Natural killer cell (primary cell): ENCODE results near the gene MDFIC2. TPM values are rescaled to one million over a fixed set of nuclear protein-coding genes. Genes with fewer than 3 reads are reported as not detected.
A peak's percentile ranks its signal among the peaks of the same experiment; 100 is the strongest.
"Not testable (repeated sequence)": the region's sequence is repeated elsewhere in the genome, so short reads cannot be mapped to it uniquely, and the experiment has no call there.

Experiments
- ATAC-seq, 3 donors: fragments of 150-1000 bp in 2 of 3; fragments of 200-7000 bp in 1 of 3; cut with Tn5 transposase; 1 replicate in 1 of 3; 2 replicates in 2 of 3; pipeline ENCODE4 v1.10.0; 2021; ENCODE audit warnings: mild to moderate bottlenecking in 2 of 3, moderate library complexity in 2 of 3
- DNase-seq, 2 donors: peaks; one replicate each; pipeline versions ENCODE4 v3.0.0 to v3.0.0-alpha.2; 2013 to 2021; ENCODE audit warnings: mixed read lengths in 1 of 2
- H3K27ac ChIP-seq: one replicate; pipeline ENCODE4 v1.5.1; 2013; ENCODE audit warnings: mild to moderate bottlenecking, low read length
- H3K27me3 ChIP-seq: one replicate; pipeline ENCODE4 v1.6.1; 2013; ENCODE audit warnings: low read length; ENCODE audit not compliant: control insufficient read depth, insufficient read depth
- H3K36me3 ChIP-seq: one replicate; pipeline ENCODE4 v1.6.1; 2013; ENCODE audit warnings: low read length; ENCODE audit not compliant: control insufficient read depth, insufficient read depth
- H3K4me1 ChIP-seq: one replicate; pipeline ENCODE4 v1.6.1; 2013; ENCODE audit warnings: low read length; ENCODE audit not compliant: control insufficient read depth, insufficient read depth
- H3K4me3 ChIP-seq: one replicate; pipeline ENCODE4 v1.5.1; 2013; ENCODE audit warnings: low read length
- H3K9me3 ChIP-seq: one replicate; pipeline ENCODE4 v1.6.1; 2013; ENCODE audit warnings: low read length; ENCODE audit not compliant: control insufficient read depth, insufficient read depth
- H3K27ac Mint-ChIP-seq, 2 donors: one replicate each; pipeline ENCODE4 v1.8.0; 2022; ENCODE audit warnings: mild to moderate bottlenecking in 2 of 2, mixed read lengths in 2 of 2, moderate library complexity in 1 of 2
- H3K27me3 Mint-ChIP-seq, 2 donors: one replicate each; pipeline ENCODE4 v1.8.0; 2022; ENCODE audit warnings: low read depth in 2 of 2, mixed read lengths in 2 of 2
- H3K36me3 Mint-ChIP-seq: one replicate; pipeline ENCODE4 v1.8.0; 2022; ENCODE audit warnings: mixed read lengths
- H3K4me1 Mint-ChIP-seq, 2 donors: one replicate each; pipeline ENCODE4 v1.8.0; 2022; ENCODE audit warnings: mixed read lengths in 2 of 2
- H3K4me3 Mint-ChIP-seq: one replicate; pipeline ENCODE4 v1.8.0; 2022; ENCODE audit warnings: mild to moderate bottlenecking, moderate library complexity, mixed read lengths
- H3K9me3 Mint-ChIP-seq, 2 donors: one replicate each; pipeline ENCODE4 v1.8.0; 2022; ENCODE audit warnings: mixed read lengths in 2 of 2
- WGBS: methylation state at CpG from one replicate; pipeline ENCODE4 v1.1.7; 2013; ENCODE audit warnings: missing lambda C conversion rate; ENCODE audit not compliant: insufficient coverage; 5-methylcytosine and 5-hydroxymethylcytosine counted together
- intact Hi-C: fragments of 100-400 bp; cut with micrococcal nuclease; formaldehyde crosslinking; loops from one replicate; pipeline ENCODE4 v1.14.2; 2022
- total RNA-seq, 4 donors: library from RNA; stranded (reverse); fragments of 120-200 nt in 1 of 4; gene quantifications; one replicate each; pipeline versions ENCODE4 v1.2.3 to v1.2.4, GENCODE V29; 2013 to 2022
- TF ChIP-seq, protein P1 (sequence below): fragments of 200-600 bp; IDR thresholded peaks from one replicate; pipeline ENCODE4 v1.8.0; 2022; ENCODE audit warnings: antibody characterized with exemption

MDFIC2 gene
- total RNA-seq, 3 donors from 2014 or later (not counting 1 experiment from before 2014, with no cell fraction given) = not detected

DNA sequence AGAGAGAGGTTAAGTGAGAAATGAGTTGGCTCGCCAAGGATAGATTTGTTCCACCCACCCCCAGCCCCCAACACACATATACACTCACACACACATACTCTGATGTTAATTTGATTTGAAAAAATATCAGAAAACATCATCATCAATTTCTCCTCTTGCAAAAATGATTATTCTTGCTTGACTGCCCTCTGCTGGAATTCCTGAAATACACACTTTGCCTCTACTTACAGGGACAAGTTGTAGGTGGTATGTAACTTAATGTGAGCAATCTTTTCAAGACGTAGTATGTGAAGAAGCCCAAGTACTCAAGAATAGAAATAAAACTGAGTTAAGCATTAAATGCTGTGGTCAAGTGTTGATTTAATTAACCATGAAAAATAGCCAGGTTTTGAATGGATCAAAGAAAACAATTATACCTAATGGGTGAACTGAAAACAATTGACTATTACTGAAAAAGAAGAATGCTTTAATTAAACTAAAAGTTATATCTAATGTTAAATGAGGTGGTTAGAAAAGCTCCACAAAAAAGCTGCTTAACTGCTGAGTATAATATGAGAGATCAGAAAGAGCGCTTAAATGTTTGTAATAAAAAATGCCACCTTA is 46.6 kb upstream of the MDFIC2 start:
- no peaks in the 10 kb centered on the region for H3K4me1 ChIP-seq
- Mint-ChIP-seq H3K27me3 (no peaks in the 10 kb centered on the region), H3K4me3 (no peak overlapping the region), H3K27ac (no peak overlapping the region), H3K9me3 (peaks cover 0 to 3% of the 10 kb centered on the region in 2 donors), H3K36me3 (no peaks in the 10 kb centered on the region), H3K4me1 (no peaks in the 10 kb centered on the region)
- intact Hi-C loops = no loop called here
- DNase-seq (peak in 1 of 2 donors; percentile 2), ATAC-seq (no peak)
- H3K27me3 ChIP-seq = no peaks in the 10 kb centered on the region
- TF ChIP-seq, protein P1, sequence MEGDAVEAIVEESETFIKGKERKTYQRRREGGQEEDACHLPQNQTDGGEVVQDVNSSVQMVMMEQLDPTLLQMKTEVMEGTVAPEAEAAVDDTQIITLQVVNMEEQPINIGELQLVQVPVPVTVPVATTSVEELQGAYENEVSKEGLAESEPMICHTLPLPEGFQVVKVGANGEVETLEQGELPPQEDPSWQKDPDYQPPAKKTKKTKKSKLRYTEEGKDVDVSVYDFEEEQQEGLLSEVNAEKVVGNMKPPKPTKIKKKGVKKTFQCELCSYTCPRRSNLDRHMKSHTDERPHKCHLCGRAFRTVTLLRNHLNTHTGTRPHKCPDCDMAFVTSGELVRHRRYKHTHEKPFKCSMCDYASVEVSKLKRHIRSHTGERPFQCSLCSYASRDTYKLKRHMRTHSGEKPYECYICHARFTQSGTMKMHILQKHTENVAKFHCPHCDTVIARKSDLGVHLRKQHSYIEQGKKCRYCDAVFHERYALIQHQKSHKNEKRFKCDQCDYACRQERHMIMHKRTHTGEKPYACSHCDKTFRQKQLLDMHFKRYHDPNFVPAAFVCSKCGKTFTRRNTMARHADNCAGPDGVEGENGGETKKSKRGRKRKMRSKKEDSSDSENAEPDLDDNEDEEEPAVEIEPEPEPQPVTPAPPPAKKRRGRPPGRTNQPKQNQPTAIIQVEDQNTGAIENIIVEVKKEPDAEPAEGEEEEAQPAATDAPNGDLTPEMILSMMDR = no peak
- 43% methylated on average over 1 of the region's 3 CpGs for WGBS
- H3K36me3 ChIP-seq = no peaks in the 10 kb centered on the region
- no peak overlapping the region for H3K4me3 ChIP-seq
- H3K9me3 ChIP-seq = no peaks in the 10 kb centered on the region
- H3K27ac ChIP-seq = no peak overlapping the region

DNA sequence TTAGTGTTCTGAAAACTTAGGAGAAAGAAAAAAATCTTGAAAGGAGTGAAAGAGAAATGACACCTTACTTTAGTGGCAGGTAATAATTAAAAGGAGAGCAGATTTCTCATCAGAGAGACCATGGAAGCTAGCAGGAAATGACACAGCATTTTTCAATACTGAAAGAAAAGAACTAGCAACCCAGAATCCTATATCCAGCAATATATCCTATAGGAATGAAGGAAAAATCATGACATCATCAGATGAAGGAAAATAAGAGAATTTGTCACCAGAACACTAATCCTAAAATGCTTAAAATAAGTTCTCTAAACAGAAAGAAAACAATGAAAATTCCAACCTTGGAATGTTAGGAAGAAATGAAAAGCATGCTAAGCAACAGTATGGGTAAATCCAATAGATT is 39.8 kb upstream of the MDFIC2 start:
- Histone ChIP-seq H3K4me3 (no peak overlapping the region), H3K27ac (no peak overlapping the region), H3K4me1 (no peaks in the 10 kb centered on the region), H3K36me3 (no peaks in the 10 kb centered on the region), H3K9me3 (no peaks in the 10 kb centered on the region), H3K27me3 (no peaks in the 10 kb centered on the region)
- DNase-seq = no peak
- no peaks in the 10 kb centered on the region for H3K27me3 Mint-ChIP-seq
- H3K36me3 Mint-ChIP-seq = peaks cover 8% of the 10 kb centered on the region
- H3K27ac Mint-ChIP-seq = no peak overlapping the region
- H3K9me3 Mint-ChIP-seq = peaks cover 9 to 14% of the 10 kb centered on the region in 2 donors
- TF ChIP-seq, protein P1 = no peak
- H3K4me1 Mint-ChIP-seq = no peaks in the 10 kb centered on the region
- ATAC-seq = no peak
- no peak overlapping the region for H3K4me3 Mint-ChIP-seq
- intact Hi-C loops = no loop called here

DNA sequence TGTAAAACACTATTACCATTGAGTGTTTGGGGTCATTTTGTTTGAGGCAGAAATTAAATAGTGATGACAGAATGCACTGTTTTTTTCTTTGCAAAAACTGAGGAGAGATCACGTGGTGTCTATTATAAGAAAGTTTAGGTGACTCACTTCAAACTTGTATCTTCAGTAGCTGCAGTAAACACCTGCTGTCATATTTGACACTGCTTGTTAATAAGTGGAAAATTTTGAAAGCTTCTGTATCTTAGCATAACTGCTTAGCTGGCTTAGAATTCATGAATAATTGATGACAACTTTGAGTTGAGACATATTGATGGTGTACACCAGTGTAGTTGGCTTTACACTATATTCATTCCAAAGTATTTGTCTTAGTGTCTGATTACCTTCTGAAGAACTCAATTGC is 29.7 kb upstream of the MDFIC2 start:
- no peaks in the 10 kb centered on the region for H3K36me3 ChIP-seq
- no peak overlapping the region for H3K27ac ChIP-seq
- intact Hi-C loops = no loop called here
- no peaks in the 10 kb centered on the region for H3K4me1 ChIP-seq
- Mint-ChIP-seq H3K4me3 (no peak overlapping the region), H3K27ac (no peak overlapping the region), H3K36me3 (no peaks in the 10 kb centered on the region), H3K4me1 (no peaks in the 10 kb centered on the region), H3K9me3 (peaks cover 8 to 10% of the 10 kb centered on the region in 2 donors), H3K27me3 (no peaks in the 10 kb centered on the region)
- WGBS = 77% methylated on average over 1 of the region's 1 CpG
- ATAC-seq (no peak), DNase-seq (no peak)
- no peaks in the 10 kb centered on the region for H3K9me3 ChIP-seq
- H3K4me3 ChIP-seq = no peak overlapping the region
- H3K27me3 ChIP-seq = no peaks in the 10 kb centered on the region
- TF ChIP-seq, protein P1 = no peak

DNA sequence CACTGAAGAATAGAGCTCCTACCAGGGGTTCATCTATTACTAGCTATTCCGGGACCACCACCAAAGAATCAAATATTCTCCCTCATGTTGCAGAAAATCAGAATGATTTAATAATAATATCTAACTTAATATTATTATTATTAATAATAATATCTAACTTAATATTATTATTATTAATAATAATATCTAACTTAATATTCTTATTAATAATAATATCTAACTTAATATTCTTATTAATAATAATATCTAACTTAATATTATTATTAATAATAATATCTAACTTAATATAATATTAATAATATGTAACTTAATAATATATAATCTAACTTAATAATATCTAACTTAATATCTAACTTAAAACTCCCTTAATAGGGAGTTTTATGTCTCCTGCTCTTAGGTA is 24.4 kb upstream of the MDFIC2 start:
- WGBS = no CpG with 5 or more reads among the region's 1 CpG
- H3K27ac Mint-ChIP-seq, H3K27me3 ChIP-seq, ATAC-seq, intact Hi-C loops, H3K9me3 Mint-ChIP-seq, H3K27ac ChIP-seq, H3K4me1 ChIP-seq, H3K4me3 Mint-ChIP-seq, H3K36me3 Mint-ChIP-seq, H3K4me3 ChIP-seq, DNase-seq, H3K4me1 Mint-ChIP-seq, H3K9me3 ChIP-seq, H3K27me3 Mint-ChIP-seq, H3K36me3 ChIP-seq: not testable (repeated sequence)
